Vagina (tissue), 2 donors: ENCODE measurements around the gene CASKIN1. TPM values are rescaled to one million over a fixed set of nuclear protein-coding genes. Genes with fewer than 3 reads are reported as not detected.

Experiments used
- DNase-seq, 2 donors: peaks; one replicate each; pipeline ENCODE4 v3.0.0-alpha.2; 2017; ENCODE audit errors: extremely low spot score in 2 of 2
- H3K27ac ChIP-seq: fragments of 200-600 bp; sonication (generic); one replicate; pipeline ENCODE4 v1.5.1; 2019
- H3K27me3 ChIP-seq: fragments of 200-600 bp; sonication (generic); one replicate; pipeline ENCODE4 v1.5.1; 2019
- H3K36me3 ChIP-seq, 2 donors: fragments of 200-600 bp; sonication (generic); one replicate each; pipeline ENCODE4 v1.5.1; 2017 to 2019
- H3K4me1 ChIP-seq: fragments of 200-600 bp; sonication (generic); one replicate; pipeline ENCODE4 v1.5.1; 2019
- H3K4me3 ChIP-seq, 2 donors: fragments of 200-600 bp; sonication (generic); 1 replicate in 1 of 2; 2 replicates in 1 of 2; pipeline ENCODE4 v1.5.1; 2016 to 2019
- H3K9me3 ChIP-seq: fragments of 200-600 bp; sonication (generic); one replicate; pipeline ENCODE4 v1.5.1; 2019
- CTCF ChIP-seq, 3 experiments: fragments of 450-650 bp in 2 of 3; fragments of 200-600 bp in 1 of 3; sonication (generic) in 1 of 3; IDR thresholded peaks; one replicate each; pipeline ENCODE4 v1.5.1; 2017 to 2019; ENCODE audit warnings: antibody characterized with exemption in 3 of 3, mild to moderate bottlenecking in 2 of 3, moderate library complexity in 2 of 3
- POLR2A ChIP-seq, 2 donors: fragments of 450-650 bp; IDR thresholded peaks; one replicate each; pipeline ENCODE4 v1.6.1; 2017; ENCODE audit warnings: antibody characterized with exemption in 2 of 2, mild to moderate bottlenecking in 2 of 2, moderate library complexity in 2 of 2
- POLR2AphosphoS5 ChIP-seq, 2 donors: sonication (generic); formaldehyde crosslinking; IDR thresholded peaks; one replicate each; pipeline ENCODE4 v1.9.0; 2017; ENCODE audit warnings: antibody characterized with exemption in 2 of 2, mild to moderate bottlenecking in 2 of 2, low read depth in 1 of 2; ENCODE audit not compliant: insufficient read depth in 1 of 2
- intact Hi-C: fragments of 100-400 bp; cut with DNase I; formaldehyde crosslinking; loops from one replicate; pipeline ENCODE4 v1.15.1; 2023
- total RNA-seq: library from RNA; depleted of rRNA; stranded (reverse); fragments of >200 nt; gene quantifications from one replicate; pipeline ENCODE4 v1.2.3, GENCODE V29; 2016

The CASKIN1 gene
- total RNA-seq, 1 donor from 2014 or later: 0.25 TPM

- DNase-seq: no peak
- Histone ChIP-seq H3K9me3 (no peaks in the 10 kb centered on the region), H3K27ac (no peak overlapping the region), H3K4me1 (peaks cover 29% of the 10 kb centered on the region), H3K36me3 (peaks cover 0 to 23% of the 10 kb centered on the region in 2 donors), H3K27me3 (no peaks in the 10 kb centered on the region), H3K4me3 (no peak overlapping the region)
- intact Hi-C loops: no loop called here
- TF ChIP-seq POLR2AphosphoS5 (IDR thresholded peaks at IDR 0.05; ENCODE audit: insufficient read depth in 1 of 2, low read depth in 1 of 2): no peak
- TF ChIP-seq POLR2A (IDR thresholded peaks at IDR 0.05): no peak
- TF ChIP-seq CTCF (IDR thresholded peaks at IDR 0.05): no peak
Observed at GRCh38 chr16:2207872-2208271, 11.5 kb upstream of the CASKIN1 start.

GRCh38 chr16:2206780-2207433, 10.5 kb upstream of the CASKIN1 start:
- H3K27ac ChIP-seq: no peak overlapping the region
- no peaks in the 10 kb centered on the region for H3K9me3 ChIP-seq
- DNase-seq: no peak
- H3K27me3 ChIP-seq: no peaks in the 10 kb centered on the region
- no peak overlapping the region for H3K4me3 ChIP-seq
- peaks cover 0 to 23% of the 10 kb centered on the region in 2 donors for H3K36me3 ChIP-seq
- intact Hi-C loops: no loop called here
- peaks cover 20% of the 10 kb centered on the region for H3K4me1 ChIP-seq
- TF ChIP-seq POLR2A (IDR thresholded peaks at IDR 0.05) (no peak), CTCF (IDR thresholded peaks at IDR 0.05) (no peak), POLR2AphosphoS5 (IDR thresholded peaks at IDR 0.05; ENCODE audit: insufficient read depth in 1 of 2, low read depth in 1 of 2) (no peak)

- TF ChIP-seq POLR2AphosphoS5 (IDR thresholded peaks at IDR 0.05; ENCODE audit: insufficient read depth in 1 of 2, low read depth in 1 of 2): no peak
- H3K4me3 ChIP-seq: peak overlapping the region; percentile 54 to 85
- intact Hi-C loops: no loop called here
- H3K27me3 ChIP-seq: no peaks in the 10 kb centered on the region
- H3K36me3 ChIP-seq: peaks cover 0 to 23% of the 10 kb centered on the region in 2 donors
- H3K4me1 ChIP-seq: peaks cover 19% of the 10 kb centered on the region
- no peak for DNase-seq
- no peak overlapping the region for H3K27ac ChIP-seq
- no peaks in the 10 kb centered on the region for H3K9me3 ChIP-seq
Observed at GRCh38 chr16:2206420-2206779, 10.0 kb upstream of the CASKIN1 start.

- Histone ChIP-seq H3K27me3 (no peaks in the 10 kb centered on the region), H3K36me3 (peaks cover 0 to 23% of the 10 kb centered on the region in 2 donors), H3K4me1 (peaks cover 19% of the 10 kb centered on the region), H3K27ac (peak overlapping the region; percentile 91), H3K9me3 (no peaks in the 10 kb centered on the region), H3K4me3 (peak overlapping the region; percentile 54 to 85)
- TF ChIP-seq CTCF (IDR thresholded peaks at IDR 0.05) (no peak), POLR2AphosphoS5 (IDR thresholded peaks at IDR 0.05; ENCODE audit: insufficient read depth in 1 of 2, low read depth in 1 of 2) (no peak), POLR2A (IDR thresholded peaks at IDR 0.05) (no peak)
- intact Hi-C loops: no loop called here
- no peak for DNase-seq
Observed at GRCh38 chr16:2205967-2206313, 9.5 kb upstream of the CASKIN1 start.

GRCh38 chr16:2205104-2205966, 8.9 kb upstream of the CASKIN1 start, which contains the start of gene MLST8:
Gene MLST8 (plus strand): TSS chr16:2205454. CDS start chr16:2206086, 632 bp downstream.
- no peaks in the 10 kb centered on the region for H3K27me3 ChIP-seq
- H3K4me3 ChIP-seq: peak within 1 kb of the TSS; percentile 54 to 85
- TF ChIP-seq CTCF (IDR thresholded peaks at IDR 0.05): no peak
- TF ChIP-seq POLR2AphosphoS5 (IDR thresholded peaks at IDR 0.05; ENCODE audit: insufficient read depth in 1 of 2, low read depth in 1 of 2): peak; percentile 67 to 88
- peak in 1 of 2 donors; percentile 25 for TF ChIP-seq POLR2A (IDR thresholded peaks at IDR 0.05)
- H3K27ac ChIP-seq: peak within 1 kb of the TSS; percentile 91
- intact Hi-C loops: no loop called here
- DNase-seq: no peak
- peaks cover 19% of the 10 kb centered on the region for H3K4me1 ChIP-seq
- H3K9me3 ChIP-seq: no peaks in the 10 kb centered on the region
- H3K36me3 ChIP-seq: peaks cover 0 to 23% of the 10 kb centered on the region in 2 donors
